ENCODE measurements around the gene CACNA1S. TPM values are rescaled to one million over a fixed set of nuclear protein-coding genes. Genes with fewer than 3 reads are reported as not detected.
A peak's percentile ranks its signal among the peaks of the same experiment; 100 is the strongest.

Gene CACNA1S
- total and polyA plus RNA-seq, 2 of the 8 experiments (the other 6 are each of a cell fraction or from before 2014, with no cell fraction given) = 0.06 TPM; not detected in 1

- TF ChIP-seq E2F6 (IDR thresholded peaks at IDR 0.05) (no peak), CHD2 (IDR thresholded peaks at IDR 0.05; ENCODE audit: low read length) (no peak), SP1 (IDR thresholded peaks at IDR 0.05; ENCODE audit: low read depth, low read length) (no peak), CTCF (IDR thresholded peaks at IDR 0.05; ENCODE audit: control extremely low read depth in 1 of 3, insufficient read depth in 1 of 3, low read depth in 1 of 3, low read length in 3 of 3) (peak; percentile 71 to 97 (median 86)), GTF2F1 (IDR thresholded peaks at IDR 0.05; ENCODE audit: borderline replicate concordance, low read depth, low read length) (no peak), ASH2L (IDR thresholded peaks at IDR 0.05; ENCODE audit: low read length) (no peak), SP2 (IDR thresholded peaks at IDR 0.05; ENCODE audit: low read length) (no peak), TEAD4 (IDR thresholded peaks at IDR 0.05; ENCODE audit: low read depth, low read length) (no peak), CREB1 (IDR thresholded peaks at IDR 0.05) (no peak), YY1 (IDR thresholded peaks at IDR 0.05; ENCODE audit: low read depth, low read length) (peak; percentile 11; the same call in 1 of the 2 replicates), JUN (IDR thresholded peaks at IDR 0.05; ENCODE audit: low read depth, low read length) (no peak), SRF (IDR thresholded peaks at IDR 0.05; ENCODE audit: low read depth, low read length) (no peak), POU5F1 (IDR thresholded peaks at IDR 0.05; ENCODE audit: low read depth, low read length) (no peak), RXRA (IDR thresholded peaks at IDR 0.05; ENCODE audit: insufficient read depth, low read depth, low read length) (no peak), RBBP5 (IDR thresholded peaks at IDR 0.05; ENCODE audit: borderline replicate concordance, low read depth, low read length) (no peak), RNF2 (IDR thresholded peaks at IDR 0.05; ENCODE audit: borderline replicate concordance, low read depth, low read length, missing control alignments, poor library complexity, severe bottlenecking) (no peak), HDAC6 (IDR thresholded peaks at IDR 0.05; ENCODE audit: low read depth, low read length) (no peak), CTBP2 (IDR thresholded peaks at IDR 0.05; ENCODE audit: borderline replicate concordance, insufficient read depth, insufficient read length, low read length) (no peak), ATF2 (IDR thresholded peaks at IDR 0.05; ENCODE audit: low read length) (no peak), SIX5 (IDR thresholded peaks at IDR 0.05; ENCODE audit: low read depth, low read length) (no peak)
Observed at GRCh38 chr1:201085902-201086735, 26.1 kb downstream of the CACNA1S start (continued).

Measured in H1 (cell line).